ENCODE measurements around the gene KCNT1.

DNA sequence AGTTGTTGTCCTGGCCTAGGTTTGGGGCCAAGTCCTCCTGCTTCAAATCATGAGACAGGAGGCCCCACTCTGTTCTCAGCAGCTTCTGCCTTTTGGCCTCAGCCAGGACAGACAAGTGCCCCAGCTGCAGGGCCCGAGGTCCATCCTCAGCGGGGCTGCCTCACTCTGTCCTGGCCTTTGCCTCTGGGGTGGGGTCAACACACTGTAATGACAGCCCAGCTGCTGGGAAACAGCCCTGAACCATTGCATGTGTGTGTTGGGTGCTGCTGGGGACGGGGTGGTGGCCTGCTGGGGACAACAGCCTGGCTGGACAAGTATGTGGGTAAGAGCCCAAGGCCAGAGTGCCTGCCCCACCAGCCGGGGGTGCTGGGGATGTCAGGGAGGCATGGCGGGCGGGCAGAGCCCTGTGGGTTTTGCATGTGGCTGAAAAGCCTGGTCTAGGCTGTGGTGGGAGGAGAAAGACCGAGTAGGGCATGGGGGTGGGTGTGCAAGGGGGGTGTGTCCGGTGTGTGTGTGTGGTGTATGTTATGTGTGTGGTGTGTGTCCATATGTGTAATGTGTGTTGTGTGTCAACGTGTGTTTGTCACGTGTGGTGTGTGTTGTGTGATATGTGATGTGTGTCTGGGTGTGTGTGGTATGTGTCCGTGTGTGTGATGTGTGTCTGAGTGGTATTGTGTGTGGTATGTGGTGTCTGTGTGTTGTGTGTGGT is 71.7 kb downstream of the KCNT1 start:
- TF ChIP-seq, protein P1, sequence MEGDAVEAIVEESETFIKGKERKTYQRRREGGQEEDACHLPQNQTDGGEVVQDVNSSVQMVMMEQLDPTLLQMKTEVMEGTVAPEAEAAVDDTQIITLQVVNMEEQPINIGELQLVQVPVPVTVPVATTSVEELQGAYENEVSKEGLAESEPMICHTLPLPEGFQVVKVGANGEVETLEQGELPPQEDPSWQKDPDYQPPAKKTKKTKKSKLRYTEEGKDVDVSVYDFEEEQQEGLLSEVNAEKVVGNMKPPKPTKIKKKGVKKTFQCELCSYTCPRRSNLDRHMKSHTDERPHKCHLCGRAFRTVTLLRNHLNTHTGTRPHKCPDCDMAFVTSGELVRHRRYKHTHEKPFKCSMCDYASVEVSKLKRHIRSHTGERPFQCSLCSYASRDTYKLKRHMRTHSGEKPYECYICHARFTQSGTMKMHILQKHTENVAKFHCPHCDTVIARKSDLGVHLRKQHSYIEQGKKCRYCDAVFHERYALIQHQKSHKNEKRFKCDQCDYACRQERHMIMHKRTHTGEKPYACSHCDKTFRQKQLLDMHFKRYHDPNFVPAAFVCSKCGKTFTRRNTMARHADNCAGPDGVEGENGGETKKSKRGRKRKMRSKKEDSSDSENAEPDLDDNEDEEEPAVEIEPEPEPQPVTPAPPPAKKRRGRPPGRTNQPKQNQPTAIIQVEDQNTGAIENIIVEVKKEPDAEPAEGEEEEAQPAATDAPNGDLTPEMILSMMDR (IDR thresholded peaks at IDR 0.05), result no peak
- no peak for TF ChIP-seq POLR2A (IDR thresholded peaks at IDR 0.05)
- TF ChIP-seq EP300 (IDR thresholded peaks at IDR 0.05), result no peak
